WERI-Rb-1 (cell line): ENCODE results near the gene MACROD1.

ENCODE experiments used
- DNase-seq: peaks from one replicate; pipeline ENCODE4 v3.0.0-alpha.2; 2020
- H3K27ac ChIP-seq: fragments of 250-450 bp; sonication (Bioruptor Pico); 2 replicates; pipeline ENCODE4 v1.5.1; 2020; ENCODE audit warnings: mild to moderate bottlenecking, moderate library complexity
- H3K27me3 ChIP-seq: fragments of 250-450 bp; sonication (Bioruptor Pico); 2 replicates; pipeline ENCODE4 v1.5.1; 2021; ENCODE audit warnings: mild to moderate bottlenecking, low read depth, moderate library complexity; ENCODE audit not compliant: insufficient read depth, severe bottlenecking
- H3K36me3 ChIP-seq: fragments of 250-450 bp; sonication (Bioruptor Pico); 2 replicates; pipeline ENCODE4 v1.5.1; 2020; ENCODE audit warnings: mild to moderate bottlenecking, moderate library complexity
- H3K4me3 ChIP-seq: 2 replicates; pipeline ENCODE4 v1.5.1; 2011; ENCODE audit warnings: low read depth, mild to moderate bottlenecking, control low read depth, low read length
- H3K9me3 ChIP-seq: fragments of 250-450 bp; sonication (Bioruptor Pico); 2 replicates; pipeline ENCODE4 v1.5.1; 2021; ENCODE audit warnings: mild to moderate bottlenecking, moderate library complexity; ENCODE audit not compliant: severe bottlenecking
- CTCF ChIP-seq: IDR thresholded peaks from 2 replicates; pipeline ENCODE4 v1.5.1; 2011; ENCODE audit warnings: low read depth, mild to moderate bottlenecking, control low read depth, inconsistent platforms, low read length

MACROD1 gene

GRCh38 chr11:64117763-64118459 lies 48.0 kb downstream of the MACROD1 start:
- no peak overlapping the region for H3K4me3 ChIP-seq
- TF ChIP-seq CTCF: no peak
- H3K9me3 ChIP-seq: no peaks in the 10 kb centered on the region
- H3K27ac ChIP-seq: peak overlapping the region; percentile 83; the same call in 1 of the 2 replicates
- H3K36me3 ChIP-seq: peaks cover 9% of the 10 kb centered on the region; the same call in 1 of the 2 replicates
- H3K27me3 ChIP-seq: no peaks in the 10 kb centered on the region
- no peak for DNase-seq

- Histone ChIP-seq H3K27ac (no peak overlapping the region), H3K4me3 (no peak overlapping the region), H3K27me3 (no peaks in the 10 kb centered on the region), H3K9me3 (no peaks in the 10 kb centered on the region), H3K36me3 (peaks cover 9% of the 10 kb centered on the region; the same call in 1 of the 2 replicates)
- no peak for DNase-seq
- no peak for TF ChIP-seq CTCF
These were observed 50.1 kb downstream of the MACROD1 start for GRCh38 chr11:64115531-64116522.

DNA sequence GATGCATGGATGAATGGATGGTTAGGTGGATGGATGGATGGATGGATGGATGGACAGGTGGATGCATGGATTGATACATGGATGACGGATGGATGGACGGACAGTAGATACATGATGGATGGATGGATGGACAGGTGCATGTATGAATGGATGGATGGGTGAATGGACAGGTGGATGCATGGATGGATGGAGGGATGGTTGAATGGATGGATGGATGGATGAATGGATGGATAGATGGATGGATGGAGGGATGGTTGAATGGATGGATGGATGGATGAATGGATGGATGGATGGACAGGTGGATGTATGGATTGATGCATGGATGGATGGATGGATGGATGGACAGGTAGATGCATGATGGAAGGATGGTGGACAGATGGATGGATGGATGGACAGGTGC lies 51.7 kb downstream of the MACROD1 start:
- Histone ChIP-seq H3K4me3 (no peak overlapping the region), H3K9me3 (no peaks in the 10 kb centered on the region), H3K27ac (no peak overlapping the region), H3K36me3 (peaks cover 9% of the 10 kb centered on the region; the same call in 1 of the 2 replicates), H3K27me3 (no peaks in the 10 kb centered on the region)
- no peak for DNase-seq
- no peak for TF ChIP-seq CTCF

- TF ChIP-seq CTCF: no peak
- Histone ChIP-seq H3K9me3 (no peaks in the 10 kb centered on the region), H3K36me3 (peaks cover 9% of the 10 kb centered on the region; the same call in 1 of the 2 replicates), H3K27ac (no peak overlapping the region), H3K4me3 (no peak overlapping the region), H3K27me3 (no peaks in the 10 kb centered on the region)
- DNase-seq: no peak
These were observed 52.5 kb downstream of the MACROD1 start for GRCh38 chr11:64113462-64113780.

GRCh38 chr11:64112771-64113461 lies 53.0 kb downstream of the MACROD1 start:
- H3K27ac ChIP-seq: no peak overlapping the region
- peaks cover 9% of the 10 kb centered on the region; the same call in 1 of the 2 replicates for H3K36me3 ChIP-seq
- no peaks in the 10 kb centered on the region for H3K9me3 ChIP-seq
- H3K27me3 ChIP-seq: no peaks in the 10 kb centered on the region
- no peak overlapping the region for H3K4me3 ChIP-seq
- DNase-seq: no peak
- no peak for TF ChIP-seq CTCF
